Measurements from ENCODE around the gene NOD1.

The NOD1 gene

GRCh38 chr7:30437823-30438574, 40.6 kb downstream of the NOD1 start:
- no peak for TF ChIP-seq FOXP2 (optimal IDR thresholded peaks at IDR 0.05; ENCODE audit: borderline replicate concordance, extremely low read depth, extremely low read length, insufficient read depth)
- no peak for TF ChIP-seq POLR2AphosphoS5 (IDR thresholded peaks at IDR 0.05; ENCODE audit: low read depth, low read length)
- TF ChIP-seq TAF1 (IDR thresholded peaks at IDR 0.05; ENCODE audit: borderline replicate concordance, insufficient read depth, low read length): no peak
- TF ChIP-seq, protein P1, sequence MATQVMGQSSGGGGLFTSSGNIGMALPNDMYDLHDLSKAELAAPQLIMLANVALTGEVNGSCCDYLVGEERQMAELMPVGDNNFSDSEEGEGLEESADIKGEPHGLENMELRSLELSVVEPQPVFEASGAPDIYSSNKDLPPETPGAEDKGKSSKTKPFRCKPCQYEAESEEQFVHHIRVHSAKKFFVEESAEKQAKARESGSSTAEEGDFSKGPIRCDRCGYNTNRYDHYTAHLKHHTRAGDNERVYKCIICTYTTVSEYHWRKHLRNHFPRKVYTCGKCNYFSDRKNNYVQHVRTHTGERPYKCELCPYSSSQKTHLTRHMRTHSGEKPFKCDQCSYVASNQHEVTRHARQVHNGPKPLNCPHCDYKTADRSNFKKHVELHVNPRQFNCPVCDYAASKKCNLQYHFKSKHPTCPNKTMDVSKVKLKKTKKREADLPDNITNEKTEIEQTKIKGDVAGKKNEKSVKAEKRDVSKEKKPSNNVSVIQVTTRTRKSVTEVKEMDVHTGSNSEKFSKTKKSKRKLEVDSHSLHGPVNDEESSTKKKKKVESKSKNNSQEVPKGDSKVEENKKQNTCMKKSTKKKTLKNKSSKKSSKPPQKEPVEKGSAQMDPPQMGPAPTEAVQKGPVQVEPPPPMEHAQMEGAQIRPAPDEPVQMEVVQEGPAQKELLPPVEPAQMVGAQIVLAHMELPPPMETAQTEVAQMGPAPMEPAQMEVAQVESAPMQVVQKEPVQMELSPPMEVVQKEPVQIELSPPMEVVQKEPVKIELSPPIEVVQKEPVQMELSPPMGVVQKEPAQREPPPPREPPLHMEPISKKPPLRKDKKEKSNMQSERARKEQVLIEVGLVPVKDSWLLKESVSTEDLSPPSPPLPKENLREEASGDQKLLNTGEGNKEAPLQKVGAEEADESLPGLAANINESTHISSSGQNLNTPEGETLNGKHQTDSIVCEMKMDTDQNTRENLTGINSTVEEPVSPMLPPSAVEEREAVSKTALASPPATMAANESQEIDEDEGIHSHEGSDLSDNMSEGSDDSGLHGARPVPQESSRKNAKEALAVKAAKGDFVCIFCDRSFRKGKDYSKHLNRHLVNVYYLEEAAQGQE (IDR thresholded peaks at IDR 0.05; ENCODE audit: insufficient read depth in 1 of 2, low read depth in 2 of 2, low read length in 2 of 2): no peak
- TF ChIP-seq SIN3A (IDR thresholded peaks at IDR 0.05; ENCODE audit: borderline replicate concordance, insufficient read depth, low read length): no peak

DNA sequence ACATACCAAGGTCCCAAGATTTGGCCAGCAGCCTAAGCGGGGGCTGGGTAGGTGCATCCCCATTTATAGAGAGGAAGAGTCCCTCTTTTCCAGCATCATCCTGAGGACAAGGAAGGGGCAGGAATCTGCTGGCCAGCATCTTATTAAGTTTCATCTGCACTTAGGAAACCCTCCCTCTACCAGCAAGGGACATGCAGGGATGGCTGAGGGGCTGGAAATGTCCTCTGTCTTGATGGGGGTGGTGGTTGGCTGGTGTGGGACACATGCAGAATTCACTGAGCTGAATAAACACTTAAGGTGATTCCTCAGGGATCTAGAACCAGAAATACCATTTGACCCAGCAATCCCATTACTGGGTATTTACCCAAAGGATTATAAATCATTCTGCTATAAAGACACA, 42.1 kb downstream of the NOD1 start:
- no peak for TF ChIP-seq FOXP2 (optimal IDR thresholded peaks at IDR 0.05; ENCODE audit: borderline replicate concordance, extremely low read depth, extremely low read length, insufficient read depth)
- TF ChIP-seq TAF1 (IDR thresholded peaks at IDR 0.05; ENCODE audit: borderline replicate concordance, insufficient read depth, low read length): no peak
- no peak for TF ChIP-seq SIN3A (IDR thresholded peaks at IDR 0.05; ENCODE audit: borderline replicate concordance, insufficient read depth, low read length)
- TF ChIP-seq, protein P1 (IDR thresholded peaks at IDR 0.05; ENCODE audit: insufficient read depth in 1 of 2, low read depth in 2 of 2, low read length in 2 of 2): no peak
- TF ChIP-seq POLR2AphosphoS5 (IDR thresholded peaks at IDR 0.05; ENCODE audit: low read depth, low read length): no peak

DNA sequence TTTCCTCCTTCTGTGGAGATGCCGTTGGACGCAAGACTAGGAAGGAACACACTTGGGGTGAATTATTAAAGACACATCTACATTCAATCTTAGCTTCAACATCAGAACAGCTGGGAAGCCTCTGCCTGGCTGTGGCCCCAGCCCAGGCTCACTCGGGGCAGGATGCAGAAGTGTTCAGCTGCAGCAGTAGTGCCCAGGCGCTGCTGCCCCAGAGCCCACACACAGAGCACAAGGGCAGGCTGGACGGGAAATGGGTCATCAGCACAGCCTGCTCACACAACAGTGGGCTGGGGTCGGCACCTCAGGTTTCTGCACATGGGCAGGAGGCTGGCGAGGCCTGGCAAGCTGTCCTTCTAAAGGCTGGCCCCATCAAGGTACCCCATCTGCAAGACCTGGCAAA, 42.5 kb downstream of the NOD1 start:
- no peak for TF ChIP-seq SIN3A (IDR thresholded peaks at IDR 0.05; ENCODE audit: borderline replicate concordance, insufficient read depth, low read length)
- no peak for TF ChIP-seq POLR2AphosphoS5 (IDR thresholded peaks at IDR 0.05; ENCODE audit: low read depth, low read length)
- no peak for TF ChIP-seq FOXP2 (optimal IDR thresholded peaks at IDR 0.05; ENCODE audit: borderline replicate concordance, extremely low read depth, extremely low read length, insufficient read depth)
- TF ChIP-seq TAF1 (IDR thresholded peaks at IDR 0.05; ENCODE audit: borderline replicate concordance, insufficient read depth, low read length): no peak
- TF ChIP-seq, protein P1 (IDR thresholded peaks at IDR 0.05; ENCODE audit: insufficient read depth in 1 of 2, low read depth in 2 of 2, low read length in 2 of 2): no peak

- no peak for TF ChIP-seq TAF1 (IDR thresholded peaks at IDR 0.05; ENCODE audit: borderline replicate concordance, insufficient read depth, low read length)
- TF ChIP-seq FOXP2 (optimal IDR thresholded peaks at IDR 0.05; ENCODE audit: borderline replicate concordance, extremely low read depth, extremely low read length, insufficient read depth): no peak
- TF ChIP-seq, protein P1 (IDR thresholded peaks at IDR 0.05; ENCODE audit: insufficient read depth in 1 of 2, low read depth in 2 of 2, low read length in 2 of 2): no peak
- no peak for TF ChIP-seq SIN3A (IDR thresholded peaks at IDR 0.05; ENCODE audit: borderline replicate concordance, insufficient read depth, low read length)
- no peak for TF ChIP-seq POLR2AphosphoS5 (IDR thresholded peaks at IDR 0.05; ENCODE audit: low read depth, low read length)
Measured at GRCh38 chr7:30434140-30434799, 44.3 kb downstream of the NOD1 start.

Measured in PFSK-1 (cell line).